Measurements from ENCODE around the gene FAM20C.

The FAM20C gene

DNA sequence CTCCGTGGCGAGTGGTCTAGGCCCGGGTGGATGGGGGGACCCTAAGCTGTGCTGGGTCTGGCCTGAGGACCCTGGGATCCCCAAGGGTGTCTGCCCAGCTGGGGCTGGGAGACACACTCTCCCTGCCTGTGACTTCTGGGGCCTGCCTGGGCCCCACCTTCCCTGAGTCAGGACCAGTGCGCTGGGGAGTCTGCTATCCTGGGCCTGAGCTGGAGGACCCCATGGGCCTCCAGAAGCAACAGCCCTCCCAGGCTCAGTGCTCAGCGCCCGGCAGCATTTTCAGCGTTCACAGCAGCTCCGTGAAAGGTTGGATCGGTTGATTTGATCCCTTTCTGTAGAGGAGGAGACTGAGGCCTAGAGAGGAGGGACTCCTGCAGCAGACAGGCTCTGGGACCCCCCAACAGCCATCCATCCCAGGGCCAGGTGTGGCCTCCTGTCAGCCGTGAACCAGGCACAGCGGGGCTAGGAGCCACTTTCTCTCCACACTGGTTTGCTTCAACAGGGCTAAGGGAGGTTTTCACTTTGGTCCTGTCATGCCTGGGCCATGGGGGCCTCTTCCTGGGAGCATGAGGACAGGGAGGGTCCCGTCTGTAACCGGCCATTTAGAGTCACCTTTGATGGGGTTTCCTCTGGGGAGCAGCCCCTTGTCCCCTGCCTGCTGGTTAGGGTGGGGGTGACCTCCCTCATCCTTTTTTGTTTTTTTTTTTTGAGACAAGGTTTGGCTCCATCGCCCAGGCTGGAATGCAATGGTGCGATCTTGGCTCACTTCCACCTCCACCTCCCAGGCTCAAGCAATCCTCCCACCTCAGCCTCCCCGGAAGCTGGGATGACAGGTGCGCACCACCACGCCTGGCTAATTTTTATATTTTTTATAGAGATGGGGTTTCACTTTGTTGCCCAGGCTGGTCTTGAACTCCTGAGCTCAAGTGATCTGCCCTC, 110.0 kb downstream of the FAM20C start:
- no peak for DNase-seq (ENCODE audit: low read depth in 2 of 2)

DNA sequence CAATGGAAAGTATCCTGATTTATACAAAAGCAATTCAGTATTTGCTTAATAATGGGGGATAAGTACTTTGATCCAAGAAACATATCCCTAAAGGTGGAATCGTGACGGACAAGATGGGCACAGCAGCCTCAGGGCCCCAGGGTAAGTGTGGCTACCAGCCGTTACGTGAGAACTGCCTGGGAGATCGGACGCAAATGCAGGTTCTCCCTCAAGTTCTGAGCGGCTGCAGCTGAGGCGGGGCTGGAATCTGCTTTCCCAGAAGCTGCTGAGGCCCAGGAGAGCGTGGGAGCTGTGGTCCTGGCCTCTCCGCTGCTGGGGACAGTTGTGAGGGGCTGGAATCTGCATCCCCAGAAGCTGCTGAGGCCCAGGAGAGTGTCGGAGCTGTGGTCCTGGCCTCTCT, 111.1 kb downstream of the FAM20C start:
- DNase-seq (ENCODE audit: low read depth in 2 of 2), result no peak

DNA sequence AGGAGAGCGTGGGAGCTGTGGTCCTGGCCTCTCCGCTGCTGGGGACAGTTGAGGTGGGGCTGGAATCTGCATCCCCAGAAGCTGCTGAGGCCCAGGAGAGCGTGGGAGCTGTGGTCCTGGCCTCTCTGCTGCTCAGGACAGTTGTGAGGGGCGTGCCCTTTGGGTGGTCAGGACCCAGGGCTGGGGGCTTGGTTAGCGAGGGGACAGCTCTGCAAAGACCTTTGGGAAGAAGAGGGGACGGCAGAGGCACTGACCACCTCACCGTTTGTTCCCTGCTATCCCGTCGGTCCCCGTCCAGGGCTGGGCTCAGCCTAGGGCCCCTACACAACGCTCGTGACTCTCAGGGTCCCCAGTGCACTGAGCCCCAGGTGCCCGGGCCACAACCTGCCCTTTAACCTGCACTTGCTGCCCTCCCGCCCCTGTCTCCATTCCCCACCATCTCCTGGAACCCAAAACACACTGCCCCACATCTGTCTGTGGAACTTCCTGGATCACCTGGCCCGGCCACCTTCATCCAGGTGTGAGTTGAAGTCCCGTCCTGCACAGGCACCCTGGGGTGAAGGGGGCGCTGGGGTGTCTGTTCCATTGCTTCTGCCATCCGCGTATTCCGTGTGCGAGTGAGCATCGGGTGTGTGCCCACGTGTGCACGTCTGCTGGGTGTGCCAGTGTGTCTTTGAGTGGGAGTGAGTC, 111.7 kb downstream of the FAM20C start:
- no peak for DNase-seq (ENCODE audit: low read depth in 2 of 2)

DNA sequence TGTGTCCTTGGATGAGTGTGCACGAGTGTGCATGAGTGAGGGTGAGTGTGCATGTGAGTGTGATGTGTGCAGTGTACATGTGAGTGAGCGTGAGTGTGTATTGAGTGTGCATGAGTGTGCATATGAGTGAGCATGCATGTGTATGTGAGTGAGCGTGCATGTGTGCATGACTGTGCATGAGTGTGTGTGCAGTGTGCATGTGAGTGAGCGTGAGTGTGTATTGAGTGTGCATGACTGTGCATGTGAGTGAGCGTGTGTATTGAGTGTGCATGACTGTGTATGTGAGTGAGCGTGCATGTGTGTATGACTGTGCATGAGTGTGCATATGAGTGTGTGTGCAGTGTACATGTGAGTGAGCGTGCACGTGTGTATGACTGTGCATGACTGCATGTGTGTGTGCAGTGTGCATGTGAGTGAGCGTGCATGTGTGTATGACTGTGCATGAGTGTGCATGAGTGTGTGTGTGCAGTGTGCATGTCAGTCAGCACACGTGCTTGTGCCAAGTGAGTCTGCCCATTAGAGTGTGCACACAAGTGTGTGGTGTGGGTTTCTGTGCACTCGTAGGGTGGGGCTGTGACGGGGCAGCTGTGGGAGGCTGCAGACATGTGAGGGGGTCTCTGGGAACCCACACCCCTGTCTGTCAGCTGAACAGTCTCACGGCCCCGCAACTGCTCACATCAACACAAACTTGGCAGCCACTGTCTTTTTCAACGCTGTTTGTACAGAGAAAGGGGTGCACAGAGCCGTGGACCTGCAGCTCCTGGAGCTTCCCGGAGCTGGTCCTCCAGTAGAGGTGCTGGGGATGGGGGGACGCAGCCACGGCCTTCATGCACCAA, 112.4 kb downstream of the FAM20C start:
- DNase-seq (ENCODE audit: low read depth in 2 of 2), result no peak

DNA sequence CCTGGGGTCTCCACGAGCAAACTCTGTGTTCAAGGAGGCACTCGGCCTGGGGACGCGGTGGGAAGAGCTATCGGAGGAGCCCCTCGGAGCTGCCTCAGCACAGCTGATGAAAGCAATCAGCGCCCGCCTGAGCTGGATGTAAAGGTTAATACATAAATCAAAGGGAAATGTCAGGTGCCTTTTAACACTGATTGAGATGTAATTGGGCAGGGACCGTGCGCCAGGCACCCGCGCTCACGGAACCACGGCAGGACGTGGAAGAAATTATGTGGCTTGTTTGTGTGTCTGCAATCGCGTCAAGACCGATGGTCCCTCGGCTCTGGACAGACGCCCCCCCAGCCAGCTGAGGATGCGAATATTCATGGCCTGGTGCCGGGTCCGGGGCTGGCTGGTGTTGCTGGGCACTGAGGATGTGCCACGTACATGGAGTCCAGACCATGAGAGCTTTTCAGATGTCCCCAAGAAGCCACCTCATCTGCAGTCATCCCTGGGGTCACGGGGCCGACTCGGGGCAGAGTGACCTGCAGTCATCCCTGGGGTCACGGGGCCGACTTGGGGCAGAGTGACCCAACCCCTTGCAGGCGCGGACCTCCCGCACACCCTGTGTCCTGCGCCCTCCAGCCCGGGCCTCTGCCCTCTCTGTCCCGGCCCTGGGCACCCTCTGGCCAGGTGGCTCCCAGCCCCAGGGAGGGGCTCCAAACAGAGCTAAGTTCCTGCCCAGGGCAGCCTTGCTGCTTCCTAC, 113.2 kb downstream of the FAM20C start:
- no peak for DNase-seq (ENCODE audit: low read depth in 2 of 2)

DNA sequence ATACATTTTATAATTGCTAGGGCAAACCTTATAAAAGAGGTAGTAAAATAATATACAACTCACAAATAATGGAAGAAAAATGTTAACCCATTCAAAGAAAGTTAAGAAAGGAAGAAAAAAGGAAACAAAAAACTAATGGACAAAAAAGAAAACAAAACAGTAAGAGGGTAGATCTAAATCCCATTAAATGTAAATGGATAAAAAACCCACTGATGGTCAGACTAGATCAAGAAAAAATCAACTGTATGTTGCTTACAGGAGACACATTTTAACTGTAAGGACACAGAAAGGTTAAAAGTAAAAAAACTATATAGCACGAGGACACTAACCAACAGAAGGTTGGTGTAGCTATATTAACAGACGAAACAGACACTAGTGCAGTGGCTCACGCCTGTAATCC, 115.6 kb downstream of the FAM20C start:
- DNase-seq (ENCODE audit: low read depth in 2 of 2), result no peak

DNA sequence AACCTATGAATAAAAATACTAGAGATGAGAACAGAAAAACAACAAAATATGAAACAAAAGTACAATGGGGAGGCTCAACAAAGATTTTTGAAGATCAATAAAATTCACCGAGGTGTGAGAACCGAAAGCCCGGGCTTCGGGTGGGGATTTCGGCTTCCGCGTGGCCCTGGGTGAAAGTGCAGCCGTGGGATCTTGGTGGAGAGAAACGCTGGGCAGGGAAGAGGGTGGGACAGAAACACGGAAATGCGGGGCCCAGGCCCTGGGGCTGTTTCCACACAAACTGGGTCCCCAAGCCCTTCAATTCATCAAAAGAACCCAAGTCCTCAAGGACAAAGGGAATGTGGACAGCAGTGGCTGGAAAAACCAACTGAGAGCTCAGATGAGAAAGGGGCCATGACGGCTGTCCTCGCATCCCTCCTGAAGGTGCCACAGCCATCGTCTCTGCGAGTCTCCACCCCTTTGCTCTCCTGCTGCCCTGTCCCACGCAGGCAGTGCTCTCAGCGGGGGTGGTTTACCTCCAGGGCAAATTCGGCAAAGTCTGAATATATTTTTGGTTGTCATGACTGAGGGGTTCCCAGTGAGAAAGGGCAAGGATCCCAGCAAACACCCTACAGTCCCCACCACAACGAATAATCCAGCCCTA, 117.3 kb downstream of the FAM20C start:
- no peak for DNase-seq (ENCODE audit: low read depth in 2 of 2)
